HepG2 (cell line): ENCODE measurements around the gene CLIC6. TPM values are rescaled to one million over a fixed set of nuclear protein-coding genes. Genes with fewer than 3 reads are reported as not detected.

ENCODE experiments used
- ATAC-seq: fragments of 200-7000 bp; cut with Tn5 transposase; 3 replicates; pipeline ENCODE4 v1.9.1; 2020; ENCODE audit warnings: mild to moderate bottlenecking, moderate library complexity
- BruUV-seq: library from RNA; stranded (reverse); fragments of 400-500 nt; replicated peaks from 2 replicates; lab custom pipeline; 2021; lab: Mats Ljungman, UMichigan
- CTCF ChIA-PET: fragments of 300-600 bp; formaldehyde crosslinking; extraction: SDS; loops from one replicate; lab custom pipeline; 2021; ENCODE audit warnings: low total read pairs, inconsistent platforms, low intra/inter-chr PET ratio; lab: Yijun Ruan, JAX
- POLR2A ChIA-PET: fragments of 350-600 bp; sonication (Branson Sonifier 250); formaldehyde crosslinking; loops from one replicate; lab custom pipeline; 2020; ENCODE audit warnings: antibody characterized with exemption, inconsistent platforms; lab: Yijun Ruan, JAX
- DNase-seq: peaks from one replicate; pipeline ENCODE4 v3.0.0-alpha.2; 2015; ENCODE audit warnings: low spot score
- FAIRE-seq: peaks from 3 replicates; lab custom pipeline; 2011; peaks lifted over from hg19 to GRCh38; lab: Jason Lieb, UNC
- H2AFZ ChIP-seq: one replicate; pipeline ENCODE4 v1.6.1; 2011; ENCODE audit warnings: low read length, inconsistent platforms
- H3K27ac ChIP-seq: fragments of 300-600 bp; 3 replicates; pipeline ENCODE4 v1.8.0; 2011; ENCODE audit warnings: mixed run types, mild to moderate bottlenecking, mixed read lengths, low read length, inconsistent platforms; ENCODE audit not compliant: insufficient read depth; ENCODE audit errors: extremely low read length
- H3K27me3 ChIP-seq, 2 experiments: fragments of 200-600 bp in 1 of 2; 2 replicates in 1 of 2; 3 replicates in 1 of 2; pipeline versions ENCODE4 v1.6.0 to v1.8.0; 2011; ENCODE audit warnings: low read length in 2 of 2, mild to moderate bottlenecking in 2 of 2, moderate library complexity in 2 of 2, inconsistent platforms in 1 of 2; ENCODE audit not compliant: insufficient read depth in 2 of 2, control insufficient read depth in 1 of 2
- H3K36me3 ChIP-seq, 2 experiments: fragments of 200-600 bp in 1 of 2; replicated peaks in 1 of 2; 2 replicates in 1 of 2; 3 replicates in 1 of 2; pipeline versions ENCODE4 v1.5.1 to v1.8.0; 2011; ENCODE audit warnings: low read length in 2 of 2, inconsistent platforms in 1 of 2; ENCODE audit not compliant: insufficient read depth in 2 of 2, control insufficient read depth in 1 of 2
- H3K4me1 ChIP-seq: 2 replicates; pipeline ENCODE4 v1.5.1; 2012; ENCODE audit warnings: low read length, inconsistent platforms; ENCODE audit not compliant: insufficient read depth
- H3K4me2 ChIP-seq: 2 replicates; pipeline ENCODE4 v1.6.0; 2011; ENCODE audit warnings: low read depth, low read length, inconsistent platforms
- H3K4me3 ChIP-seq, 3 experiments: fragments of 200-600 bp in 1 of 3; sonication (generic), shearing (Covaris generic) in 1 of 3; replicated peaks in 1 of 3; 2 replicates each; pipeline ENCODE4 v1.5.1; 2011 to 2016; ENCODE audit warnings: low read length in 3 of 3, inconsistent platforms in 2 of 3, low read depth in 2 of 3, mild to moderate bottlenecking in 2 of 3, control low read depth in 1 of 3, mixed read lengths in 1 of 3; ENCODE audit not compliant: insufficient read depth in 1 of 3
- H3K79me2 ChIP-seq: one replicate; pipeline ENCODE4 v1.6.1; 2011; ENCODE audit warnings: low read length, inconsistent platforms; ENCODE audit not compliant: insufficient read depth
- H3K9ac ChIP-seq: 2 replicates; pipeline ENCODE4 v1.6.0; 2011; ENCODE audit warnings: mild to moderate bottlenecking, low read depth, low read length, inconsistent platforms; ENCODE audit not compliant: insufficient read depth
- H3K9me3 ChIP-seq: 2 replicates; pipeline ENCODE4 v1.5.1; 2012; ENCODE audit warnings: mild to moderate bottlenecking, low read length
- H4K20me1 ChIP-seq: 2 replicates; pipeline ENCODE4 v1.6.0; 2011; ENCODE audit warnings: inconsistent platforms, mild to moderate bottlenecking, low read length, moderate library complexity; ENCODE audit not compliant: insufficient read depth
- ATF7 ChIP-seq, 2 experiments: fragments of 450-650 bp in 1 of 2; sonication (generic) in 1 of 2; formaldehyde crosslinking in 1 of 2; IDR thresholded peaks; 2 replicates each; pipeline versions ENCODE4 v1.4.0 to v1.6.1; 2016 to 2020; ENCODE audit warnings: antibody characterized with exemption in 1 of 2, mild to moderate bottlenecking in 1 of 2, missing genetic modification reagents in 1 of 2
- CREB1 ChIP-seq, 2 experiments: fragments of 450-650 bp in 1 of 2; IDR thresholded peaks; 2 replicates each; pipeline ENCODE4 v1.6.1; 2016 to 2017; ENCODE audit warnings: control low read depth in 1 of 2, mild to moderate bottlenecking in 1 of 2, missing compliant biosample characterization in 1 of 2, missing genetic modification characterization in 1 of 2
- FOXA3 ChIP-seq: IDR thresholded peaks from 2 replicates; pipeline ENCODE4 v1.6.1; 2016; ENCODE audit warnings: missing genetic modification reagents, missing compliant biosample characterization
- NFIB ChIP-seq: sonication (generic); formaldehyde crosslinking; IDR thresholded peaks from 2 replicates; pipeline ENCODE4 v1.9.0; 2021; ENCODE audit warnings: missing genetic modification reagents, mild to moderate bottlenecking, borderline replicate concordance
- NFKBIZ ChIP-seq: IDR thresholded peaks from 2 replicates; pipeline ENCODE4 v1.6.1; 2018; ENCODE audit warnings: missing genetic modification reagents, missing compliant biosample characterization
- ZBTB7A ChIP-seq: sonication (generic); formaldehyde crosslinking; IDR thresholded peaks from 2 replicates; pipeline ENCODE4 v1.8.0; 2022; ENCODE audit warnings: mild to moderate bottlenecking, missing genetic modification reagents
- WGBS: methylation state at CpG from one replicate; pipeline ENCODE4 v1.1.6; 2017; ENCODE audit warnings: low lambda C conversion rate; 5-methylcytosine and 5-hydroxymethylcytosine counted together
- in situ Hi-C: cut with HindIII; loops from 2 replicates; pipeline ENCODE4 v1.10.0; 2017; ENCODE audit warnings: low pct_unique_long_range_greater_than_20kb; ENCODE audit not compliant: extremely low pct_ligation_motif_present
- intact Hi-C: fragments of 100-400 bp; cut with micrococcal nuclease; formaldehyde crosslinking; loops from one replicate; pipeline ENCODE4 v1.10.0; 2022; ENCODE audit not compliant: unreplicated experiment
- polyA plus RNA-seq, 8 experiments: library from polyadenylated mRNA; depleted of rRNA in 3 of 8; stranded (reverse) in 7 of 8; unstranded in 1 of 8; fragments of >200 nt; fragmentation: Illumina TruSeq in 4 of 8; extraction: Trizol in 4 of 8; gene quantifications; 2 replicates each; pipeline versions ENCODE4 v1.2.1 to v1.2.3, GENCODE V29; 2011 to 2016; ENCODE audit warnings: low read depth in 4 of 8, missing spikeins in 1 of 8, mixed read lengths in 1 of 8; ENCODE audit not compliant: insufficient read depth in 1 of 8
- total RNA-seq, 5 experiments: library from RNA; depleted of rRNA; stranded (reverse); fragments of >200 nt; fragmentation: Illumina TruSeq; extraction: Trizol; gene quantifications; 2 replicates each; pipeline ENCODE4 v1.2.3, GENCODE V29; 2016; ENCODE audit warnings: low read depth in 1 of 5
- TF ChIP-seq, protein P1 (sequence below): sonication (generic); formaldehyde crosslinking; IDR thresholded peaks from 2 replicates; pipeline ENCODE4 v1.5.0; 2020; ENCODE audit warnings: mild to moderate bottlenecking, missing genetic modification reagents
- TF ChIP-seq, protein P2 (sequence below): sonication (generic); formaldehyde crosslinking; IDR thresholded peaks from 2 replicates; pipeline ENCODE4 v1.4.0; 2020; ENCODE audit warnings: missing genetic modification reagents, borderline replicate concordance

The CLIC6 gene
- total and polyA plus RNA-seq, 2 of the 13 experiments (the other 11 are each of a cell fraction or from before 2014, with no cell fraction given): not detected

DNA sequence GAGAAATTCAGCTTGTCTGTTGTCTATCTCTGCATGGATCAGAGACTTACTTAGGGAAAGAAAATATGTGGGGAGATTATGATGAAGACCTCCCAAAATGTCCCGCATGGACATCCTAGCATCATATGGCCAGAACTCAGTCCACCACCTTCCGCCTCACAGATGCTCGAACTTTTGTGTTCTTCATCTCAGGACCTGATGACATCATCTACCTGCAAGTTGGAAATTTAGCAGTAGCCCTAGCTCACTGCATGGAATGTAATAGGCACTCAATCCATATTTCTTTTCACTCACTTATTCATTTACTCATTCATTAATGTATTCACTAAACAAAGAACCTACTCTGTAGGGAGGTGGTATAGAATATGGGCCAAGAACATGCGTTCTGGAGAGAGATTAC lies 96.8 kb downstream of the CLIC6 start:
- 0 out of 2 replicates have a peak, but pooled peaks have one; percentile 10 for TF ChIP-seq CREB1 (IDR thresholded peaks at IDR 0.05)
- TF ChIP-seq CREB1 (CRISPR knock-in tag; IDR thresholded peaks at IDR 0.05): no peak
- no peak for TF ChIP-seq FOXA3 (CRISPR knock-in tag)
- TF ChIP-seq, protein P1, sequence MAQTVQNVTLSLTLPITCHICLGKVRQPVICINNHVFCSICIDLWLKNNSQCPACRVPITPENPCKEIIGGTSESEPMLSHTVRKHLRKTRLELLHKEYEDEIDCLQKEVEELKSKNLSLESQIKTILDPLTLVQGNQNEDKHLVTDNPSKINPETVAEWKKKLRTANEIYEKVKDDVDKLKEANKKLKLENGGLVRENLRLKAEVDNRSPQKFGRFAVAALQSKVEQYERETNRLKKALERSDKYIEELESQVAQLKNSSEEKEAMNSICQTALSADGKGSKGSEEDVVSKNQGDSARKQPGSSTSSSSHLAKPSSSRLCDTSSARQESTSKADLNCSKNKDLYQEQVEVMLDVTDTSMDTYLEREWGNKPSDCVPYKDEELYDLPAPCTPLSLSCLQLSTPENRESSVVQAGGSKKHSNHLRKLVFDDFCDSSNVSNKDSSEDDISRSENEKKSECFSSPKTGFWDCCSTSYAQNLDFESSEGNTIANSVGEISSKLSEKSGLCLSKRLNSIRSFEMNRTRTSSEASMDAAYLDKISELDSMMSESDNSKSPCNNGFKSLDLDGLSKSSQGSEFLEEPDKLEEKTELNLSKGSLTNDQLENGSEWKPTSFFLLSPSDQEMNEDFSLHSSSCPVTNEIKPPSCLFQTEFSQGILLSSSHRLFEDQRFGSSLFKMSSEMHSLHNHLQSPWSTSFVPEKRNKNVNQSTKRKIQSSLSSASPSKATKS (CRISPR knock-in tag): no peak
- TF ChIP-seq ATF7 (IDR thresholded peaks at IDR 0.05): peak; percentile 80
- TF ChIP-seq ATF7 (CRISPR knock-in tag; IDR thresholded peaks at IDR 0.05): no peak
- TF ChIP-seq ZBTB7A (CRISPR knock-in tag): no peak
- TF ChIP-seq, protein P2, sequence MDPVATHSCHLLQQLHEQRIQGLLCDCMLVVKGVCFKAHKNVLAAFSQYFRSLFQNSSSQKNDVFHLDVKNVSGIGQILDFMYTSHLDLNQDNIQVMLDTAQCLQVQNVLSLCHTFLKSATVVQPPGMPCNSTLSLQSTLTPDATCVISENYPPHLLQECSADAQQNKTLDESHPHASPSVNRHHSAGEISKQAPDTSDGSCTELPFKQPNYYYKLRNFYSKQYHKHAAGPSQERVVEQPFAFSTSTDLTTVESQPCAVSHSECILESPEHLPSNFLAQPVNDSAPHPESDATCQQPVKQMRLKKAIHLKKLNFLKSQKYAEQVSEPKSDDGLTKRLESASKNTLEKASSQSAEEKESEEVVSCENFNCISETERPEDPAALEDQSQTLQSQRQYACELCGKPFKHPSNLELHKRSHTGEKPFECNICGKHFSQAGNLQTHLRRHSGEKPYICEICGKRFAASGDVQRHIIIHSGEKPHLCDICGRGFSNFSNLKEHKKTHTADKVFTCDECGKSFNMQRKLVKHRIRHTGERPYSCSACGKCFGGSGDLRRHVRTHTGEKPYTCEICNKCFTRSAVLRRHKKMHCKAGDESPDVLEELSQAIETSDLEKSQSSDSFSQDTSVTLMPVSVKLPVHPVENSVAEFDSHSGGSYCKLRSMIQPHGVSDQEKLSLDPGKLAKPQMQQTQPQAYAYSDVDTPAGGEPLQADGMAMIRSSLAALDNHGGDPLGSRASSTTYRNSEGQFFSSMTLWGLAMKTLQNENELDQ (CRISPR knock-in tag): no peak
- no peak for TF ChIP-seq NFIB (CRISPR knock-in tag)
- TF ChIP-seq NFKBIZ: no peak
- TF ChIP-seq, all 625 proteins: peak for 2
- no peaks in the 10 kb centered on the region for H3K79me2 ChIP-seq
- no peaks in the 10 kb centered on the region for H3K36me3 ChIP-seq
- DNase-seq (no peak), ATAC-seq (no peak), FAIRE-seq (no peak)
- H3K9me3 ChIP-seq: no peaks in the 10 kb centered on the region
- 95% methylated on average over 4 of the region's 4 CpGs for WGBS
- H4K20me1 ChIP-seq: no peaks in the 10 kb centered on the region
- no peak overlapping the region for H3K27ac ChIP-seq
- no peak overlapping the region for H2AFZ ChIP-seq
- POLR2A ChIA-PET: interaction anchor here (1.2 kb wide), 1 partner anchor 30 kb away, joined by 5 read pairs; no protein-coding TSS in a partner anchor
- in situ Hi-C loops: no loop called here
- H3K4me1 ChIP-seq: peaks cover 12% of the 10 kb centered on the region
- CTCF ChIA-PET: no interaction called here
- no peak overlapping the region for H3K4me3 ChIP-seq
- H3K27me3 ChIP-seq: no peaks in the 10 kb centered on the region
- intact Hi-C loops: no loop called here
- no peak overlapping the region for H3K9ac ChIP-seq
- H3K4me2 ChIP-seq: no peak overlapping the region
- BruUV-seq: no TSS peak
